Neuronal stem cell (in vitro differentiated cells): Measurements from ENCODE around the gene SLC35F4.

Experiments
- DNase-seq: peaks from one replicate; pipeline ENCODE4 v3.0.0-alpha.2; 2013; ENCODE audit warnings: low spot score
- H2AFZ ChIP-seq: one replicate; pipeline ENCODE4 v1.6.1; 2013; ENCODE audit warnings: mild to moderate bottlenecking, low read length, inconsistent platforms
- H2AK5ac ChIP-seq: 2 replicates; pipeline ENCODE4 v1.6.1; 2013; ENCODE audit warnings: low read depth, mild to moderate bottlenecking, inconsistent platforms, low read length, moderate library complexity, mixed read lengths
- H2BK120ac ChIP-seq: 2 replicates; pipeline ENCODE4 v1.6.1; 2013; ENCODE audit warnings: low read depth, mild to moderate bottlenecking, inconsistent platforms, low read length, moderate library complexity, mixed read lengths
- H2BK12ac ChIP-seq: one replicate; pipeline ENCODE4 v1.6.1; 2013; ENCODE audit warnings: low read length, inconsistent platforms
- H2BK15ac ChIP-seq: 2 replicates; pipeline ENCODE4 v1.6.1; 2013; ENCODE audit warnings: mild to moderate bottlenecking, low read length, inconsistent platforms, mixed read lengths
- H2BK5ac ChIP-seq: one replicate; pipeline ENCODE4 v1.6.1; 2013; ENCODE audit warnings: inconsistent platforms, mild to moderate bottlenecking, low read length, moderate library complexity
- H3K14ac ChIP-seq: one replicate; pipeline ENCODE4 v1.6.1; 2013; ENCODE audit warnings: low read length, inconsistent platforms
- H3K18ac ChIP-seq: 2 replicates; pipeline ENCODE4 v1.6.1; 2013; ENCODE audit warnings: low read length, inconsistent platforms
- H3K23ac ChIP-seq: 2 replicates; pipeline ENCODE4 v1.6.1; 2013; ENCODE audit warnings: low read depth, mild to moderate bottlenecking, mixed read lengths, low read length, inconsistent platforms; ENCODE audit not compliant: poor library complexity
- H3K27ac ChIP-seq: replicated peaks from 3 replicates; pipeline ENCODE4 v1.5.1; 2013; ENCODE audit warnings: low read length, inconsistent platforms
- H3K27me3 ChIP-seq, 3 experiments: 2 replicates each; pipeline ENCODE4 v1.6.1; 2013; ENCODE audit warnings: low read length in 3 of 3, mild to moderate bottlenecking in 2 of 3, inconsistent platforms in 1 of 3, low read depth in 1 of 3, mixed read lengths in 1 of 3, moderate library complexity in 1 of 3; ENCODE audit not compliant: control insufficient read depth in 3 of 3, insufficient read depth in 3 of 3
- H3K36me3 ChIP-seq, 2 donors: replicated peaks in 1 of 2; 2 replicates each; pipeline ENCODE4 v1.6.1; 2013; ENCODE audit warnings: low read length in 2 of 2; ENCODE audit not compliant: control insufficient read depth in 2 of 2, insufficient read depth in 2 of 2
- H3K4ac ChIP-seq: 2 replicates; pipeline ENCODE4 v1.6.1; 2013; ENCODE audit warnings: inconsistent platforms, mild to moderate bottlenecking, low read length, moderate library complexity
- H3K4me1 ChIP-seq, 2 donors: 1 replicate in 1 of 2; 2 replicates in 1 of 2; pipeline ENCODE4 v1.6.1; 2013; ENCODE audit warnings: low read length in 2 of 2, low read depth in 1 of 2; ENCODE audit not compliant: control insufficient read depth in 2 of 2, insufficient read depth in 1 of 2
- H3K4me2 ChIP-seq: one replicate; pipeline ENCODE4 v1.6.1; 2013; ENCODE audit warnings: mild to moderate bottlenecking, low read length, inconsistent platforms; ENCODE audit not compliant: insufficient read depth, poor library complexity, severe bottlenecking
- H3K4me3 ChIP-seq, 2 donors: 2 replicates each; pipeline ENCODE4 v1.5.1; 2013; ENCODE audit warnings: low read length in 2 of 2, mild to moderate bottlenecking in 2 of 2, inconsistent platforms in 1 of 2, moderate library complexity in 1 of 2
- H3K79me1 ChIP-seq: one replicate; pipeline ENCODE4 v1.6.1; 2013; ENCODE audit warnings: low read depth, mild to moderate bottlenecking, inconsistent platforms, low read length, moderate library complexity
- H3K9ac ChIP-seq: one replicate; pipeline ENCODE4 v1.6.1; 2013; ENCODE audit warnings: mild to moderate bottlenecking, low read depth, low read length, inconsistent platforms; ENCODE audit not compliant: poor library complexity
- H3K9me3 ChIP-seq, 2 donors: replicated peaks in 1 of 2; 2 replicates each; pipeline versions ENCODE3 to v1.6.1; 2013; ENCODE audit warnings: low read length in 2 of 2, mild to moderate bottlenecking in 2 of 2, inconsistent platforms in 1 of 2, low read depth in 1 of 2, mixed read lengths in 1 of 2, moderate library complexity in 1 of 2; ENCODE audit not compliant: control insufficient read depth in 2 of 2, insufficient read depth in 1 of 2
- H4K8ac ChIP-seq: one replicate; pipeline ENCODE4 v1.6.1; 2013; ENCODE audit warnings: low read depth, mild to moderate bottlenecking, inconsistent platforms, low read length, moderate library complexity
- H4K91ac ChIP-seq: one replicate; pipeline ENCODE4 v1.6.1; 2013; ENCODE audit warnings: low read length, low read depth, mild to moderate bottlenecking, inconsistent platforms; ENCODE audit not compliant: poor library complexity
- WGBS, 2 donors: extraction: QIAGEN DNeasy Blood & Tissue Kit; methylation state at CpG; one replicate each; pipeline ENCODE4 v1.1.7; 2013; ENCODE audit warnings: missing lambda C conversion rate in 2 of 2, mixed read lengths in 1 of 2; ENCODE audit not compliant: insufficient read length in 2 of 2, insufficient replicate concordance in 1 of 2; ENCODE audit errors: extremely low coverage in 2 of 2; 5-methylcytosine and 5-hydroxymethylcytosine counted together

Gene SLC35F4

GRCh38 chr14:57611555-57612075, 254.3 kb downstream of the SLC35F4 start:
- H2BK5ac ChIP-seq, result no peak overlapping the region
- no peak overlapping the region for H3K9ac ChIP-seq
- H2BK15ac ChIP-seq, result no peak overlapping the region
- no peak overlapping the region for H2AK5ac ChIP-seq
- no peak overlapping the region for H2AFZ ChIP-seq
- WGBS, 2 donors, result no CpG with 5 or more reads among the region's 2 CpGs
- no peak overlapping the region for H4K91ac ChIP-seq
- no peak overlapping the region for H3K4me3 ChIP-seq
- H2BK120ac ChIP-seq, result no peak overlapping the region
- no peak overlapping the region for H3K27ac ChIP-seq
- DNase-seq, result no peak
- no peak overlapping the region for H3K4me2 ChIP-seq
- no peak overlapping the region for H3K18ac ChIP-seq
- no peak overlapping the region for H3K14ac ChIP-seq
- peaks cover 0 to under 1% of the 10 kb centered on the region in 2 donors for H3K4me1 ChIP-seq
- no peaks in the 10 kb centered on the region for H3K36me3 ChIP-seq
- no peaks in the 10 kb centered on the region for H3K27me3 ChIP-seq
- H2BK12ac ChIP-seq, result no peak overlapping the region
- H3K4ac ChIP-seq, result no peak overlapping the region
- no peak overlapping the region for H3K23ac ChIP-seq
- H4K8ac ChIP-seq, result no peak overlapping the region
- H3K79me1 ChIP-seq, result no peaks in the 10 kb centered on the region
- H3K9me3 ChIP-seq, result no peaks in the 10 kb centered on the region

- no peaks in the 10 kb centered on the region for H3K36me3 ChIP-seq
- WGBS, 2 donors, result no CpG with 5 or more reads among the region's 2 CpGs
- H2BK12ac ChIP-seq, result no peak overlapping the region
- H3K79me1 ChIP-seq, result no peaks in the 10 kb centered on the region
- H2AK5ac ChIP-seq, result no peak overlapping the region
- H3K9ac ChIP-seq, result no peak overlapping the region
- H3K4me2 ChIP-seq, result no peak overlapping the region
- no peaks in the 10 kb centered on the region for H3K27me3 ChIP-seq
- no peaks in the 10 kb centered on the region for H3K4me1 ChIP-seq
- no peak overlapping the region for H2BK5ac ChIP-seq
- no peak overlapping the region for H3K4me3 ChIP-seq
- H4K8ac ChIP-seq, result no peak overlapping the region
- H3K14ac ChIP-seq, result no peak overlapping the region
- H3K9me3 ChIP-seq, result no peaks in the 10 kb centered on the region
- H2BK120ac ChIP-seq, result no peak overlapping the region
- no peak overlapping the region for H4K91ac ChIP-seq
- no peak overlapping the region for H2AFZ ChIP-seq
- H3K23ac ChIP-seq, result no peak overlapping the region
- H3K18ac ChIP-seq, result no peak overlapping the region
- no peak overlapping the region for H3K27ac ChIP-seq
- H2BK15ac ChIP-seq, result no peak overlapping the region
- no peak overlapping the region for H3K4ac ChIP-seq
- no peak for DNase-seq
Observed at GRCh38 chr14:57610631-57611030, 255.3 kb downstream of the SLC35F4 start.

- Histone ChIP-seq H3K4me3 (no peak overlapping the region), H3K23ac (no peak overlapping the region), H3K9me3 (no peaks in the 10 kb centered on the region), H2BK120ac (no peak overlapping the region), H3K79me1 (no peaks in the 10 kb centered on the region), H2AFZ (no peak overlapping the region), H4K8ac (no peak overlapping the region), H3K27ac (no peak overlapping the region), H3K14ac (no peak overlapping the region), H3K27me3 (no peaks in the 10 kb centered on the region), H3K36me3 (no peaks in the 10 kb centered on the region), H3K9ac (no peak overlapping the region), H2AK5ac (no peak overlapping the region), H3K4me1 (no peaks in the 10 kb centered on the region), H3K4me2 (no peak overlapping the region), H2BK5ac (no peak overlapping the region), H2BK12ac (no peak overlapping the region), H3K18ac (no peak overlapping the region), H3K4ac (no peak overlapping the region), H4K91ac (no peak overlapping the region), H2BK15ac (no peak overlapping the region)
- no peak for DNase-seq
- WGBS, 2 donors, result no CpG with 5 or more reads among the region's 6 CpGs
Observed at GRCh38 chr14:57609192-57610075, 256.5 kb downstream of the SLC35F4 start.

GRCh38 chr14:57607086-57607485, 258.8 kb downstream of the SLC35F4 start:
- DNase-seq, result no peak
- no peak overlapping the region for H3K14ac ChIP-seq
- no peak overlapping the region for H2BK12ac ChIP-seq
- no peak overlapping the region for H3K18ac ChIP-seq
- no peak overlapping the region for H2AFZ ChIP-seq
- no peak overlapping the region for H3K23ac ChIP-seq
- no peak overlapping the region for H4K8ac ChIP-seq
- H3K9me3 ChIP-seq, result no peaks in the 10 kb centered on the region
- H3K27me3 ChIP-seq, result no peaks in the 10 kb centered on the region
- H3K4me3 ChIP-seq, result no peak overlapping the region
- no peak overlapping the region for H3K9ac ChIP-seq
- no peak overlapping the region for H3K4me2 ChIP-seq
- no peak overlapping the region for H3K4ac ChIP-seq
- H2BK5ac ChIP-seq, result no peak overlapping the region
- no CpG with 5 or more reads among the region's 2 CpGs for WGBS, 2 donors
- H3K27ac ChIP-seq, result no peak overlapping the region
- no peaks in the 10 kb centered on the region for H3K4me1 ChIP-seq
- no peak overlapping the region for H2BK15ac ChIP-seq
- no peaks in the 10 kb centered on the region for H3K79me1 ChIP-seq
- H2AK5ac ChIP-seq, result no peak overlapping the region
- no peak overlapping the region for H2BK120ac ChIP-seq
- H4K91ac ChIP-seq, result no peak overlapping the region
- no peaks in the 10 kb centered on the region for H3K36me3 ChIP-seq
